Ishikawa (cell line): ENCODE results near the gene CFAP53.

ENCODE experiments used
- CEBPB ChIP-seq: IDR thresholded peaks from 2 replicates; pipeline ENCODE4 v1.6.1; 2012
- EGR1 ChIP-seq: IDR thresholded peaks from 2 replicates; pipeline ENCODE4 v1.6.1; 2012
- EP300 ChIP-seq: IDR thresholded peaks from 2 replicates; pipeline ENCODE4 v1.6.1; 2012; ENCODE audit warnings: borderline replicate concordance
- FOXM1 ChIP-seq: IDR thresholded peaks from 2 replicates; pipeline ENCODE4 v1.6.1; 2012; ENCODE audit warnings: low read depth, borderline replicate concordance
- NFIC ChIP-seq: IDR thresholded peaks from 2 replicates; pipeline ENCODE4 v1.6.1; 2012
- RAD21 ChIP-seq: IDR thresholded peaks from 2 replicates; pipeline ENCODE4 v1.6.1; 2012; ENCODE audit warnings: low read depth
- TCF12 ChIP-seq: IDR thresholded peaks from 2 replicates; pipeline ENCODE4 v1.6.1; 2012; ENCODE audit warnings: low read depth
- YY1 ChIP-seq: IDR thresholded peaks from 2 replicates; pipeline ENCODE4 v1.6.1; 2012; ENCODE audit warnings: low read depth
- ZBTB7A ChIP-seq: IDR thresholded peaks from 2 replicates; pipeline ENCODE4 v1.6.1; 2012; ENCODE audit warnings: low read depth
- TF ChIP-seq, protein P1 (sequence below): IDR thresholded peaks from 2 replicates; pipeline ENCODE4 v1.6.1; 2012; ENCODE audit warnings: low read depth, mild to moderate bottlenecking
- TF ChIP-seq, protein P2 (sequence below): IDR thresholded peaks from 2 replicates; pipeline ENCODE4 v1.6.1; 2012

- TF ChIP-seq RAD21 (no peak), TCF12 (no peak), YY1 (no peak), FOXM1 (no peak), NFIC (no peak), EP300 (no peak), ZBTB7A (no peak), CEBPB (no peak), EGR1 (no peak)
- TF ChIP-seq, protein P1, sequence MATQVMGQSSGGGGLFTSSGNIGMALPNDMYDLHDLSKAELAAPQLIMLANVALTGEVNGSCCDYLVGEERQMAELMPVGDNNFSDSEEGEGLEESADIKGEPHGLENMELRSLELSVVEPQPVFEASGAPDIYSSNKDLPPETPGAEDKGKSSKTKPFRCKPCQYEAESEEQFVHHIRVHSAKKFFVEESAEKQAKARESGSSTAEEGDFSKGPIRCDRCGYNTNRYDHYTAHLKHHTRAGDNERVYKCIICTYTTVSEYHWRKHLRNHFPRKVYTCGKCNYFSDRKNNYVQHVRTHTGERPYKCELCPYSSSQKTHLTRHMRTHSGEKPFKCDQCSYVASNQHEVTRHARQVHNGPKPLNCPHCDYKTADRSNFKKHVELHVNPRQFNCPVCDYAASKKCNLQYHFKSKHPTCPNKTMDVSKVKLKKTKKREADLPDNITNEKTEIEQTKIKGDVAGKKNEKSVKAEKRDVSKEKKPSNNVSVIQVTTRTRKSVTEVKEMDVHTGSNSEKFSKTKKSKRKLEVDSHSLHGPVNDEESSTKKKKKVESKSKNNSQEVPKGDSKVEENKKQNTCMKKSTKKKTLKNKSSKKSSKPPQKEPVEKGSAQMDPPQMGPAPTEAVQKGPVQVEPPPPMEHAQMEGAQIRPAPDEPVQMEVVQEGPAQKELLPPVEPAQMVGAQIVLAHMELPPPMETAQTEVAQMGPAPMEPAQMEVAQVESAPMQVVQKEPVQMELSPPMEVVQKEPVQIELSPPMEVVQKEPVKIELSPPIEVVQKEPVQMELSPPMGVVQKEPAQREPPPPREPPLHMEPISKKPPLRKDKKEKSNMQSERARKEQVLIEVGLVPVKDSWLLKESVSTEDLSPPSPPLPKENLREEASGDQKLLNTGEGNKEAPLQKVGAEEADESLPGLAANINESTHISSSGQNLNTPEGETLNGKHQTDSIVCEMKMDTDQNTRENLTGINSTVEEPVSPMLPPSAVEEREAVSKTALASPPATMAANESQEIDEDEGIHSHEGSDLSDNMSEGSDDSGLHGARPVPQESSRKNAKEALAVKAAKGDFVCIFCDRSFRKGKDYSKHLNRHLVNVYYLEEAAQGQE: no peak
- TF ChIP-seq, protein P2, sequence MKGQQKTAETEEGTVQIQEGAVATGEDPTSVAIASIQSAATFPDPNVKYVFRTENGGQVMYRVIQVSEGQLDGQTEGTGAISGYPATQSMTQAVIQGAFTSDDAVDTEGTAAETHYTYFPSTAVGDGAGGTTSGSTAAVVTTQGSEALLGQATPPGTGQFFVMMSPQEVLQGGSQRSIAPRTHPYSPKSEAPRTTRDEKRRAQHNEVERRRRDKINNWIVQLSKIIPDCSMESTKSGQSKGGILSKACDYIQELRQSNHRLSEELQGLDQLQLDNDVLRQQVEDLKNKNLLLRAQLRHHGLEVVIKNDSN: no peak
These were observed 64.7 kb downstream of the CFAP53 start for GRCh38 chr18:50201476-50202018.
